CD8-positive, alpha-beta memory T cell (primary cell): ENCODE data around the gene TRNAU1AP. TPM values are rescaled to one million over a fixed set of nuclear protein-coding genes. Genes with fewer than 3 reads are reported as not detected.
"Not testable (repeated sequence)": the region's sequence is repeated elsewhere in the genome, so short reads cannot be mapped to it uniquely, and the experiment has no call there.

Experiments used
- CTCF ChIA-PET: fragments of 350-600 bp; sonication (Branson Sonifier 250); formaldehyde crosslinking; loops from one replicate; lab custom pipeline; 2021; ENCODE audit warnings: antibody characterized with exemption; lab: Charles Lee
- POLR2A ChIA-PET: fragments of 350-600 bp; sonication (Branson Sonifier 250); formaldehyde crosslinking; loops from one replicate; lab custom pipeline; 2021; ENCODE audit warnings: antibody characterized with exemption; lab: Charles Lee
- DNase-seq, 5 donors: peaks; one replicate each; pipeline versions ENCODE4 v3.0.0 to v3.0.0-alpha.2; 2020 to 2022; ENCODE audit warnings: mixed read lengths in 1 of 5
- H3K27ac ChIP-seq: one replicate; pipeline ENCODE4 v1.7.0; 2013; ENCODE audit warnings: low read depth, mild to moderate bottlenecking, low read length, moderate library complexity
- H3K27me3 ChIP-seq: 2 replicates; pipeline ENCODE4 v1.7.0; 2013; ENCODE audit warnings: low read length, mild to moderate bottlenecking; ENCODE audit not compliant: insufficient read depth, poor library complexity, severe bottlenecking
- H3K36me3 ChIP-seq: 2 replicates; pipeline ENCODE4 v1.7.0; 2013; ENCODE audit warnings: mild to moderate bottlenecking, low read length, moderate library complexity; ENCODE audit not compliant: insufficient read depth
- H3K4me1 ChIP-seq: 2 replicates; pipeline ENCODE4 v1.7.0; 2013; ENCODE audit warnings: mild to moderate bottlenecking, low read length, moderate library complexity; ENCODE audit not compliant: insufficient read depth
- H3K4me3 ChIP-seq: 2 replicates; pipeline ENCODE4 v1.7.0; 2013; ENCODE audit warnings: mild to moderate bottlenecking, low read length
- H3K9me3 ChIP-seq: 2 replicates; pipeline ENCODE4 v1.7.0; 2013; ENCODE audit warnings: mild to moderate bottlenecking, low read length
- H3K27ac Mint-ChIP-seq, 8 donors: one replicate each; pipeline ENCODE4 v1.8.0; 2020 to 2021; ENCODE audit warnings: mixed read lengths in 8 of 8, mild to moderate bottlenecking in 6 of 8, inconsistent platforms in 3 of 8, moderate library complexity in 3 of 8
- H3K27me3 Mint-ChIP-seq, 2 donors: one replicate each; pipeline ENCODE4 v1.8.0; 2020 to 2021; ENCODE audit warnings: mixed read lengths in 2 of 2, mild to moderate bottlenecking in 1 of 2, moderate library complexity in 1 of 2
- H3K36me3 Mint-ChIP-seq, 3 donors: one replicate each; pipeline ENCODE4 v1.8.0; 2020 to 2021; ENCODE audit warnings: mixed read lengths in 3 of 3, inconsistent platforms in 1 of 3, mild to moderate bottlenecking in 1 of 3
- H3K4me1 Mint-ChIP-seq, 3 donors: one replicate each; pipeline ENCODE4 v1.8.0; 2020 to 2021; ENCODE audit warnings: mixed read lengths in 3 of 3, inconsistent platforms in 1 of 3, mild to moderate bottlenecking in 1 of 3
- H3K4me3 Mint-ChIP-seq, 7 donors: one replicate each; pipeline ENCODE4 v1.8.0; 2020 to 2021; ENCODE audit warnings: mixed read lengths in 7 of 7, mild to moderate bottlenecking in 6 of 7, moderate library complexity in 4 of 7, inconsistent platforms in 2 of 7
- H3K9me3 Mint-ChIP-seq, 5 donors: one replicate each; pipeline ENCODE4 v1.8.0; 2020 to 2022; ENCODE audit warnings: mixed read lengths in 5 of 5, mild to moderate bottlenecking in 3 of 5, moderate library complexity in 2 of 5, inconsistent platforms in 1 of 5
- polyA plus RNA-seq: library from polyadenylated mRNA; unstranded; fragments of 300-500 nt; fragmentation: Illumina TruSeq; gene quantifications from one replicate; pipeline ENCODE4 v1.2.3, GENCODE V29; 2021
- total RNA-seq, 2 experiments: library from RNA; stranded (reverse); gene quantifications; one replicate each; pipeline ENCODE4 v1.2.3, GENCODE V29; 2021

Gene TRNAU1AP
- total and polyA plus RNA-seq, 3 experiments from 2014 or later, result 26.6 to 49.6 (median 46.0) TPM

DNA sequence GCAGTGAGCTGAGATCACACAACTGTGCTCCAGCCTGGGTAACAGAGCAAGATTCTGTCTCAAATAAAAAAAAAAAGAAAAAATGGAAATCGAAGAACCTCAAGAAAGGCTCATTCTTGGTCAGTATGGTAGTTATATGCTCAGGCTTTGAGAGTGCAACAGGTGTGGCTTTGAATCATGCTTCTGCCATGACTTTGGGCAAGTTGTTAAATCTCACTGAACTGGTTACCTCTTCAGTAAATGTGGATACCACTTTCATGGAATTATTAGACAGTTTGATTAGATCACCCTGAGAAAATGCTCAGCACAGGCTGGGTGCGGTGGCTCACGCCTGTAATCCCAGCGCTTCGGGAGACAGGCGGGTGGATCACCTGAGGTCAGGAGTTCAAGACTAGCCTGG lies 12.8 kb downstream of the TRNAU1AP start:
- H3K4me3 Mint-ChIP-seq, result no peak overlapping the region
- no peaks in the 10 kb centered on the region for H3K27me3 Mint-ChIP-seq
- H3K4me1 ChIP-seq, result no peaks in the 10 kb centered on the region
- no peak for DNase-seq
- ChIA-PET CTCF (no interaction called here), POLR2A (interaction anchor here (0.7 to 1.6 kb wide), 2 partner anchors 12 to 14 kb away, joined by 3 to 4 read pairs; no protein-coding TSS in a partner anchor)
- no peaks in the 10 kb centered on the region for H3K4me1 Mint-ChIP-seq
- H3K27me3 ChIP-seq, result no peaks in the 10 kb centered on the region
- H3K27ac ChIP-seq, result no peak overlapping the region
- no peaks in the 10 kb centered on the region for H3K9me3 Mint-ChIP-seq
- H3K9me3 ChIP-seq, result no peaks in the 10 kb centered on the region
- peak overlapping the region in 2 of 8 donors; percentile 66 to 77 for H3K27ac Mint-ChIP-seq
- peaks cover 48% of the 10 kb centered on the region for H3K36me3 ChIP-seq
- H3K4me3 ChIP-seq, result no peak overlapping the region
- peaks cover 0 to 71% (median 7%) of the 10 kb centered on the region in 3 donors for H3K36me3 Mint-ChIP-seq

DNA sequence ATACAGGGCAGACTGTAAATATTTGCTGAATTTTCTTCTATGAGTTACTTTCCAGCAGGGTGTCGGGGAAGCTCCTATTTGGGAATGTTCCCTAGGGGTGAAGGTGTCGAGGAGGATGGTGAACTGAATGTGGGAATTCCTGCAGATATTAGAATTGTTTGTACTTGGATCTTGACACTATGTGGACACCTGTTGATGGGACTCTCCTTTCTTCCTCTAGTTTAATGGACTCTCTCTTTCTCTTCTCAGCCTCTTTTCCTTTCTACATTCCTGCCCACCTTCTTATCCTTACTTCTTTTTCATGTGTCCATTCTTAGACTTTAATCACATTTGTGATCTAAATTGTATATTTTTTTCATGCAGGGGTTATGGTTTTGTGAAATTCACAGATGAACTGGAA lies 14.0 kb downstream of the TRNAU1AP start:
- Histone ChIP-seq H3K4me1 (no peaks in the 10 kb centered on the region), H3K27ac (no peak overlapping the region), H3K27me3 (no peaks in the 10 kb centered on the region), H3K9me3 (no peaks in the 10 kb centered on the region), H3K36me3 (peaks cover 45% of the 10 kb centered on the region), H3K4me3 (no peak overlapping the region)
- Mint-ChIP-seq H3K27ac (peak overlapping the region in 3 of 8 donors; percentile 43 to 61 (median 60)), H3K4me1 (no peaks in the 10 kb centered on the region), H3K27me3 (no peaks in the 10 kb centered on the region), H3K4me3 (peak overlapping the region in 1 of 7 donors; percentile 66), H3K36me3 (peaks cover 3 to 70% (median 5%) of the 10 kb centered on the region in 3 donors), H3K9me3 (no peaks in the 10 kb centered on the region)
- DNase-seq, result no peak
- ChIA-PET POLR2A (interaction anchor here (1.2 kb wide), 1 partner anchor 15 kb away, joined by 5 read pairs; no protein-coding TSS in a partner anchor), CTCF (no interaction called here)

DNA sequence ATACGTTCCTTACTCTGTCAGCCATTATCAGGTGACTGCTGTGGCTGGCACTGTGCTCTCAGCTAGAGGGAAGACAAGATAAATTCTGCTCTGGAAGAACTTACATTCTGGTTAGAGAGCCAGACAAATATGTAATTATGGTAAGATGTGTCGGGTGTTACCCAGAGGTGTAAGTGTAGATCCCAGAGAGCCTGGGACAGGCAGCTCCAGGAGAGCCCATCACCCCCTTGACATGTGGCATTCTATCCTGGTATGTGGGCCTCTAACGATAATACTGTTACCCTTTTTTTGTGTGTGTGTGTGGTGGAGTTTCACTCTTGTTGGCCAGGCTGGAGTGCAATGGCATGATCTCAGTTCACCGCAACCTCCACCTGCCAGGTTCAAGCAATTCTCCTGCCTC lies 19.0 kb downstream of the TRNAU1AP start:
- H3K4me1 Mint-ChIP-seq, result peaks cover 0 to 1% (median 0%) of the 10 kb centered on the region in 3 donors
- peaks cover 39% of the 10 kb centered on the region for H3K36me3 ChIP-seq
- no peaks in the 10 kb centered on the region for H3K9me3 Mint-ChIP-seq
- H3K27ac ChIP-seq, result no peak overlapping the region
- POLR2A ChIA-PET, result interaction anchor here (1.4 kb wide), 1 partner anchor 10 kb away, joined by 6 read pairs; no protein-coding TSS in a partner anchor
- no peaks in the 10 kb centered on the region for H3K4me1 ChIP-seq
- H3K9me3 ChIP-seq, result no peaks in the 10 kb centered on the region
- no peak overlapping the region for H3K4me3 ChIP-seq
- H3K36me3 Mint-ChIP-seq, result peaks cover 4 to 66% (median 5%) of the 10 kb centered on the region in 3 donors
- DNase-seq, result no peak
- CTCF ChIA-PET, result interaction anchor here (2.5 kb wide), 1 partner anchor 9 kb away, joined by 7 read pairs; no protein-coding TSS in a partner anchor
- peak overlapping the region in 1 of 7 donors; percentile 2 for H3K4me3 Mint-ChIP-seq
- H3K27me3 Mint-ChIP-seq, result no peaks in the 10 kb centered on the region
- no peaks in the 10 kb centered on the region for H3K27me3 ChIP-seq
- peak overlapping the region in 3 of 8 donors; percentile 27 to 73 (median 44) for H3K27ac Mint-ChIP-seq

DNA sequence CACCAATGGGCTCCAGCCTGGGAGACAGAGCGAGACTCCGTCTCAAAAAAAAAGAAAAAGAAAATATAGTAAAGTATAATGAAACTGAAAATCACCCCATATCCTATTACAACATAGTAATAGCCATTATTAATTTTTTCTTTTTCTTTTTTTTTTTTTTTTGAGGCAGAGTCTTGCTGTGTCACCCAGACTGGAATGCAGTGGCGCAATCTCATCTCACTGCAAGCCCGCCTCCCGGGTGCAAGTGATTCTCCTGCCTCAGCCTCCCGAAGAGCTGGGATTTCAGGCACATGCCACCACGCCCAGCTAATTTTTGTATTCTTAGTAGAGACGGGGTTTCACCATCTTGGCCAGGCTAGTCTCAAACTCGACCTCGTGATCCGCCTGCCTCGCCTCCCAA lies 20.0 kb downstream of the TRNAU1AP start:
- H3K4me1 ChIP-seq, CTCF ChIA-PET, H3K4me3 Mint-ChIP-seq, H3K27me3 ChIP-seq, H3K4me3 ChIP-seq, H3K4me1 Mint-ChIP-seq, H3K27ac ChIP-seq, DNase-seq, H3K9me3 Mint-ChIP-seq, H3K27ac Mint-ChIP-seq, H3K9me3 ChIP-seq, H3K27me3 Mint-ChIP-seq: not testable (repeated sequence)
- peaks cover 39% of the 10 kb centered on the region for H3K36me3 ChIP-seq
- POLR2A ChIA-PET, result interaction anchor here (0.6 to 1.4 kb wide), 3 partner anchors 8 to 22 kb away, joined by 3 to 17 read pairs (median 6); no protein-coding TSS in a partner anchor
- H3K36me3 Mint-ChIP-seq, result peaks cover 4 to 66% (median 5%) of the 10 kb centered on the region in 3 donors

DNA sequence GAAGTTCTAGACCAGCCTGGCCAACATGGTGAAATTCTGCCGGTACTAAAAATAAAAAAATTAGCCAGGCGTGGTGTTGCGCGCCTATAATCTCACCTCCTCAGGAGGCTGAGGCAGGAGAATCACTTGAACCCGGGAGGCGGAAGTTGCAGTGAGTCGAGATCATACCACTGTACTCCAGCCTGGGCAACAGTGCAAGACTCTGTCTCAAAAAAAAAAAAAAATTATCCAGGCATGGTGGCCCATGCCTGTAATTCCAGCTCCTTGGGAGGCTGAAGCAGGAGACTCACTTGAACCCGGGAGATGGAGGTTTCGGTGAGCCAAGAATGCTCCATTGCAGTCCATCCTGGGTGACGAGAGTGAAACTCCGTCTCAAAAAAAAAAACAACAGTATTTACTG lies 20.7 kb downstream of the TRNAU1AP start:
- Histone ChIP-seq H3K4me1 (peaks cover 5% of the 10 kb centered on the region), H3K27ac (no peak overlapping the region), H3K27me3 (no peaks in the 10 kb centered on the region), H3K4me3 (no peak overlapping the region), H3K36me3 (peaks cover 40% of the 10 kb centered on the region), H3K9me3 (no peaks in the 10 kb centered on the region)
- no peak overlapping the region for H3K4me3 Mint-ChIP-seq
- DNase-seq, result no peak
- H3K4me1 Mint-ChIP-seq, result peaks cover 8 to 16% (median 15%) of the 10 kb centered on the region in 3 donors
- no peak overlapping the region for H3K27ac Mint-ChIP-seq
- peaks cover 6 to 66% (median 9%) of the 10 kb centered on the region in 3 donors for H3K36me3 Mint-ChIP-seq
- ChIA-PET CTCF (no interaction called here), POLR2A (interaction anchor here (0.6 to 0.7 kb wide), 3 partner anchors 9 to 23 kb away, joined by 3 to 17 read pairs (median 5); no protein-coding TSS in a partner anchor)
- H3K27me3 Mint-ChIP-seq, result no peaks in the 10 kb centered on the region
- no peaks in the 10 kb centered on the region for H3K9me3 Mint-ChIP-seq

DNA sequence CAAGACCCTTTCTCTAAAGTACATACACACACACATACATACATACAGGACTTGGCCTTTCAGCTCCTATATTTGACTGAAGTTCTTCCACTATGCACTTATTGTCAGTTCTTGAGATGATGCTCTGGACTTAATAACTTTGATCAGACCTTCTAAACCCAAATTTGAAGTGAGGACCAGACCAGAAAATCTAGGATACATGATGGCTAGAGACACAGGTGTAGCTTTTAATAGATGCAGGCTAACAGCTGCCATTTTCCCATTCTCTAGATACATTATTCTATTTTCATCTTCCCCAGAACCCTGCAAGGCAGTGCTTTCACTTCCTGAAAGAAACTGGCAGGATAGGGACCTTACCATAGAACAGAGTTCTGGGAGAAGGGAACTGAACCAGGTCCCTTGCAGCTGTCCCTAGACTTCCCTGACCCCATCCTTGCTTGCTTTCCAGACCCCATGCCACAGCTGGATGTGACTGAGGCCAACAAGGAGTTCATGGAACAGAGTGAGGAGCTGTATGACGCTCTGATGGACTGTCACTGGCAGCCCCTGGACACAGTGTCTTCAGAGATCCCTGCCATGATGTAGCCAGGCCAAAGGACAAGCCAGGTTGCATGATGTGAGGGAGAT lies 24.3 kb downstream of the TRNAU1AP start:
- ChIA-PET CTCF (interaction anchor here (1.5 kb wide), 1 partner anchor 26 kb away, joined by 3 read pairs; no protein-coding TSS in a partner anchor), POLR2A (interaction anchor here (0.8 to 1.9 kb wide), 2 partner anchors 12 to 92 kb away, joined by 4 read pairs; partner anchors contain the start of gene GMEB1)
- Mint-ChIP-seq H3K27ac (peak overlapping the region in 7 of 8 donors; percentile 33 to 77 (median 71)), H3K27me3 (peaks cover 0 to 2% of the 10 kb centered on the region in 2 donors), H3K36me3 (peaks cover 9 to 73% (median 9%) of the 10 kb centered on the region in 3 donors), H3K9me3 (no peaks in the 10 kb centered on the region), H3K4me1 (peaks cover 32 to 45% (median 43%) of the 10 kb centered on the region in 3 donors), H3K4me3 (no peak overlapping the region)
- H3K36me3 ChIP-seq, result peaks cover 42% of the 10 kb centered on the region
- H3K4me1 ChIP-seq, result peaks cover 27% of the 10 kb centered on the region
- no peak overlapping the region for H3K27ac ChIP-seq
- DNase-seq, result no peak
- no peaks in the 10 kb centered on the region for H3K9me3 ChIP-seq
- no peaks in the 10 kb centered on the region for H3K27me3 ChIP-seq
- H3K4me3 ChIP-seq, result no peak overlapping the region

DNA sequence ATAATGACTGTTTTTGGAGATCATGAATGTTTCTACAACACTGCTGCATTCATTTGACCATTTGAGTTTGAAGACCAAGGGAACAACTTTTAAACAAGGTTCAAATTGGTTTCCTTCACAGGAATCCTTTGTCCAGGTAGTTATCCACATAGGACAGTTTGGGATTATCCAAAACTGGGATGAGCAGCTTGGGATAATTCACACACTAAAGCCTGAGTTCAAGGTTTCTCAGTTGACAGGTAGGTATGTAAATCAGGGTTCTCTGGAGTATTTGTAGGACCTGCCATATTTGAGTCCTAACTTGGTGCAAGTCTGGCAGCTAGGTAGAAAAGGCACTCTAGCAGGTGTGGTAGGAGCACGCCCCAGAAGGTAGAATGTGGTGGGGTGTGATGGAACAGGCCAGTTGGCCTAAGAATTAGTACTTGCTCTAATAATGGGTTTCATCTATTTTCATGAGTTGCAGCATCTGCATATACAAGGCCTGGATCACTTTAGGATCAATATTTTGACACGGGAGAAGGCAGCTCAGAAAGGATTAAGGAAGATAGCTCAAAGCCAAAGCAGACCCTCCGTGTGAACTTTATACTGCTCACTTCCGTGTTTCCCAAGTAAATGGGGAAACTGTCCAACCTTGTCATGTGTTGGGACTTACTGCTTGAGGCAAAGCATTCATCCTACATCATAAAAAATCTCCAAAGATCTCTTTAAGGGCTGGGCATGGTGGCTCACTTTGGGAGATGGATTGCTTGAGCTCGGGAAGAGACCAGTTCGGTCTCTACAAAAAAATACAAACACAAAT lies 25.1 kb downstream of the TRNAU1AP start:
- H3K27ac Mint-ChIP-seq, result peak overlapping the region in 7 of 8 donors; percentile 2 to 81 (median 73)
- no peak overlapping the region for H3K27ac ChIP-seq
- H3K4me3 Mint-ChIP-seq, result peak overlapping the region in 2 of 7 donors; percentile 38 to 68
- H3K9me3 Mint-ChIP-seq, result no peaks in the 10 kb centered on the region
- DNase-seq, result no peak
- H3K4me3 ChIP-seq, result no peak overlapping the region
- H3K36me3 Mint-ChIP-seq, result peaks cover 9 to 75% (median 9%) of the 10 kb centered on the region in 3 donors
- peaks cover 41% of the 10 kb centered on the region for H3K36me3 ChIP-seq
- peaks cover 31% of the 10 kb centered on the region for H3K4me1 ChIP-seq
- H3K27me3 ChIP-seq, result no peaks in the 10 kb centered on the region
- peaks cover 33 to 51% (median 49%) of the 10 kb centered on the region in 3 donors for H3K4me1 Mint-ChIP-seq
- POLR2A ChIA-PET, result interaction anchor here (1.3 to 1.9 kb wide), 2 partner anchors 13 to 71 kb away, joined by 4 read pairs; no protein-coding TSS in a partner anchor
- no peaks in the 10 kb centered on the region for H3K9me3 ChIP-seq
- CTCF ChIA-PET, result interaction anchor here (1.4 to 1.5 kb wide), 3 partner anchors 25 to 219 kb away, joined by 3 to 4 read pairs (median 3); no protein-coding TSS in a partner anchor
- H3K27me3 Mint-ChIP-seq, result peaks cover 0 to 2% of the 10 kb centered on the region in 2 donors
